Common myeloid progenitor, CD34-positive (primary cell): Measurements from ENCODE around the gene PTX4.

ENCODE experiments used
- CTCF ChIA-PET: fragments of 350-600 bp; sonication (Branson Sonifier 250); formaldehyde crosslinking; loops from one replicate; lab custom pipeline; 2021; ENCODE audit warnings: antibody characterized with exemption; lab: Charles Lee
- POLR2A ChIA-PET: fragments of 350-600 bp; sonication (Branson Sonifier 250); formaldehyde crosslinking; loops from one replicate; lab custom pipeline; 2021; ENCODE audit warnings: antibody characterized with exemption; lab: Charles Lee
- DNase-seq, 3 donors: peaks; one replicate each; pipeline versions ENCODE4 v3.0.0 to v3.0.0-alpha.2; 2013
- H3K27ac ChIP-seq, 2 experiments: 1 replicate in 1 of 2; 2 replicates in 1 of 2; pipeline ENCODE4 v1.7.0; 2013; ENCODE audit warnings: inconsistent platforms in 2 of 2, low read length in 2 of 2, mild to moderate bottlenecking in 2 of 2, low read depth in 1 of 2, moderate library complexity in 1 of 2; ENCODE audit not compliant: severe bottlenecking in 2 of 2, insufficient read depth in 1 of 2, poor library complexity in 1 of 2
- H3K27me3 ChIP-seq, 5 experiments: replicated peaks in 2 of 5; 1 replicate in 3 of 5; 2 replicates in 2 of 5; pipeline versions ENCODE4 v1.6.1 to v1.7.0; 2013; ENCODE audit warnings: low read length in 4 of 5, mild to moderate bottlenecking in 2 of 5, moderate library complexity in 2 of 5, inconsistent platforms in 1 of 5; ENCODE audit not compliant: insufficient read depth in 5 of 5, control insufficient read depth in 4 of 5
- H3K36me3 ChIP-seq, 4 experiments: 1 replicate in 2 of 4; 2 replicates in 2 of 4; pipeline versions ENCODE4 v1.6.1 to v1.7.0; 2013; ENCODE audit warnings: low read length in 3 of 4, control low read depth in 1 of 4, mild to moderate bottlenecking in 1 of 4; ENCODE audit not compliant: control insufficient read depth in 4 of 4, insufficient read depth in 4 of 4
- H3K4me1 ChIP-seq, 4 experiments: 1 replicate in 3 of 4; 2 replicates in 1 of 4; pipeline versions ENCODE4 v1.6.1 to v1.7.1; 2013; ENCODE audit warnings: low read length in 3 of 4, mild to moderate bottlenecking in 3 of 4, control low read depth in 1 of 4, inconsistent platforms in 1 of 4, moderate library complexity in 1 of 4; ENCODE audit not compliant: control insufficient read depth in 4 of 4, insufficient read depth in 4 of 4; ENCODE audit errors: control extremely low read depth in 1 of 4
- H3K4me3 ChIP-seq, 7 experiments: 1 replicate in 4 of 7; 2 replicates in 3 of 7; pipeline versions ENCODE4 v1.5.1 to v1.7.0; 2013; ENCODE audit warnings: mild to moderate bottlenecking in 7 of 7, low read length in 6 of 7, moderate library complexity in 6 of 7, inconsistent platforms in 2 of 7, low read depth in 2 of 7, control low read depth in 1 of 7; ENCODE audit not compliant: insufficient read depth in 4 of 7, control insufficient read depth in 1 of 7; ENCODE audit errors: extremely low read depth in 1 of 7
- H3K9me3 ChIP-seq, 5 experiments: 1 replicate in 4 of 5; 2 replicates in 1 of 5; pipeline versions ENCODE4 v1.6.1 to v1.7.1; 2013; ENCODE audit warnings: low read length in 4 of 5, mild to moderate bottlenecking in 2 of 5, inconsistent platforms in 1 of 5, low read depth in 1 of 5, moderate library complexity in 1 of 5; ENCODE audit not compliant: control insufficient read depth in 4 of 5, insufficient read depth in 2 of 5; ENCODE audit errors: control extremely low read depth in 1 of 5
- WGBS: methylation state at CpG from one replicate; pipeline ENCODE4 v1.1.5; 2013; ENCODE audit not compliant: insufficient coverage; 5-methylcytosine and 5-hydroxymethylcytosine counted together

PTX4 gene

GRCh38 chr16:1505912-1506311 is 17.2 kb upstream of the PTX4 start:
- H3K27ac ChIP-seq: no peak overlapping the region
- H3K9me3 ChIP-seq: no peaks in the 10 kb centered on the region
- ChIA-PET POLR2A (no interaction called here), CTCF (no interaction called here)
- no peak for DNase-seq
- no peak overlapping the region for H3K4me3 ChIP-seq
- WGBS: 97% methylated on average over 15 of the region's 22 CpGs
- no peaks in the 10 kb centered on the region for H3K27me3 ChIP-seq
- peaks cover 2 to 80% (median 45%) of the 10 kb centered on the region in 4 experiments for H3K36me3 ChIP-seq
- H3K4me1 ChIP-seq: no peaks in the 10 kb centered on the region

- CTCF ChIA-PET: no interaction called here
- no peak for DNase-seq
- Histone ChIP-seq H3K36me3 (peaks cover 4 to 80% (median 45%) of the 10 kb centered on the region in 4 experiments), H3K4me1 (no peaks in the 10 kb centered on the region), H3K27me3 (no peaks in the 10 kb centered on the region), H3K27ac (no peak overlapping the region), H3K4me3 (no peak overlapping the region), H3K9me3 (no peaks in the 10 kb centered on the region)
- POLR2A ChIA-PET: no interaction called here
- 99% methylated on average over 36 of the region's 37 CpGs for WGBS
These were observed 16.5 kb upstream of the PTX4 start for GRCh38 chr16:1505073-1505844.

GRCh38 chr16:1503110-1503955 is 14.6 kb upstream of the PTX4 start:
- Histone ChIP-seq H3K27me3 (no peaks in the 10 kb centered on the region), H3K27ac (no peak overlapping the region), H3K4me1 (no peaks in the 10 kb centered on the region), H3K4me3 (no peak overlapping the region), H3K36me3 (peaks cover 7 to 79% (median 44%) of the 10 kb centered on the region in 4 experiments), H3K9me3 (no peaks in the 10 kb centered on the region)
- POLR2A ChIA-PET: no interaction called here
- CTCF ChIA-PET: interaction anchor here (1.2 kb wide), 1 partner anchor 20 kb away, joined by 3 read pairs; no protein-coding TSS in a partner anchor
- WGBS: 97% methylated on average over 34 of the region's 37 CpGs
- no peak for DNase-seq

GRCh38 chr16:1502092-1503004 is 13.6 kb upstream of the PTX4 start:
- POLR2A ChIA-PET: no interaction called here
- no peak overlapping the region for H3K27ac ChIP-seq
- CTCF ChIA-PET: no interaction called here
- H3K27me3 ChIP-seq: no peaks in the 10 kb centered on the region
- peaks cover 7 to 85% (median 45%) of the 10 kb centered on the region in 4 experiments for H3K36me3 ChIP-seq
- no peak for DNase-seq
- no peak overlapping the region for H3K4me3 ChIP-seq
- no peaks in the 10 kb centered on the region for H3K9me3 ChIP-seq
- H3K4me1 ChIP-seq: no peaks in the 10 kb centered on the region
- 97% methylated on average over 41 of the region's 42 CpGs for WGBS

- ChIA-PET CTCF (no interaction called here), POLR2A (no interaction called here)
- H3K27ac ChIP-seq: no peak overlapping the region
- H3K36me3 ChIP-seq: peaks cover 5 to 85% (median 50%) of the 10 kb centered on the region in 4 experiments
- no peaks in the 10 kb centered on the region for H3K27me3 ChIP-seq
- no peaks in the 10 kb centered on the region for H3K4me1 ChIP-seq
- WGBS: 97% methylated on average over 19 of the region's 23 CpGs
- no peaks in the 10 kb centered on the region for H3K9me3 ChIP-seq
- no peak overlapping the region for H3K4me3 ChIP-seq
- no peak for DNase-seq
These were observed 12.9 kb upstream of the PTX4 start for GRCh38 chr16:1501630-1502029.

- Histone ChIP-seq H3K27me3 (no peaks in the 10 kb centered on the region), H3K4me3 (no peak overlapping the region), H3K4me1 (no peaks in the 10 kb centered on the region), H3K27ac (no peak overlapping the region), H3K36me3 (peaks cover 5 to 85% (median 51%) of the 10 kb centered on the region in 4 experiments), H3K9me3 (no peaks in the 10 kb centered on the region)
- POLR2A ChIA-PET: no interaction called here
- no peak for DNase-seq
- 95% methylated on average over 37 of the region's 44 CpGs for WGBS
- CTCF ChIA-PET: no interaction called here
These were observed 11.9 kb upstream of the PTX4 start for GRCh38 chr16:1500465-1501150.
